ENCODE data around the gene HNRNPAB. TPM values are rescaled to one million over a fixed set of nuclear protein-coding genes. Genes with fewer than 3 reads are reported as not detected.
"Not testable (repeated sequence)": the region's sequence is repeated elsewhere in the genome, so short reads cannot be mapped to it uniquely, and the experiment has no call there.

HNRNPAB gene
- total and polyA plus RNA-seq, 3 donors from 2014 or later, result 63.1 to 71.0 (median 66.2) TPM

GRCh38 chr5:178192787-178193186, 11.5 kb upstream of the HNRNPAB start:
- H3K27ac ChIP-seq, result no peak overlapping the region
- no peak for DNase-seq
- WGBS, 2 donors, result 90 to 91% methylated on average over 7 of the region's 7 CpGs
- intact Hi-C loops (cut with DNase I; ENCODE audit: low total_unique reads), result no loop called here
- no peaks in the 10 kb centered on the region for H3K36me3 ChIP-seq (ENCODE audit: low read depth, missing control alignments)
- no peaks in the 10 kb centered on the region for H3K27me3 ChIP-seq
- no peaks in the 10 kb centered on the region for H3K4me1 ChIP-seq
- H3K9me3 ChIP-seq, result no peaks in the 10 kb centered on the region
- TF ChIP-seq POLR2A (IDR thresholded peaks at IDR 0.05), result no peak
- TF ChIP-seq, protein P1, sequence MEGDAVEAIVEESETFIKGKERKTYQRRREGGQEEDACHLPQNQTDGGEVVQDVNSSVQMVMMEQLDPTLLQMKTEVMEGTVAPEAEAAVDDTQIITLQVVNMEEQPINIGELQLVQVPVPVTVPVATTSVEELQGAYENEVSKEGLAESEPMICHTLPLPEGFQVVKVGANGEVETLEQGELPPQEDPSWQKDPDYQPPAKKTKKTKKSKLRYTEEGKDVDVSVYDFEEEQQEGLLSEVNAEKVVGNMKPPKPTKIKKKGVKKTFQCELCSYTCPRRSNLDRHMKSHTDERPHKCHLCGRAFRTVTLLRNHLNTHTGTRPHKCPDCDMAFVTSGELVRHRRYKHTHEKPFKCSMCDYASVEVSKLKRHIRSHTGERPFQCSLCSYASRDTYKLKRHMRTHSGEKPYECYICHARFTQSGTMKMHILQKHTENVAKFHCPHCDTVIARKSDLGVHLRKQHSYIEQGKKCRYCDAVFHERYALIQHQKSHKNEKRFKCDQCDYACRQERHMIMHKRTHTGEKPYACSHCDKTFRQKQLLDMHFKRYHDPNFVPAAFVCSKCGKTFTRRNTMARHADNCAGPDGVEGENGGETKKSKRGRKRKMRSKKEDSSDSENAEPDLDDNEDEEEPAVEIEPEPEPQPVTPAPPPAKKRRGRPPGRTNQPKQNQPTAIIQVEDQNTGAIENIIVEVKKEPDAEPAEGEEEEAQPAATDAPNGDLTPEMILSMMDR (IDR thresholded peaks at IDR 0.05), result no peak
- no peak overlapping the region for H3K4me3 ChIP-seq

DNA sequence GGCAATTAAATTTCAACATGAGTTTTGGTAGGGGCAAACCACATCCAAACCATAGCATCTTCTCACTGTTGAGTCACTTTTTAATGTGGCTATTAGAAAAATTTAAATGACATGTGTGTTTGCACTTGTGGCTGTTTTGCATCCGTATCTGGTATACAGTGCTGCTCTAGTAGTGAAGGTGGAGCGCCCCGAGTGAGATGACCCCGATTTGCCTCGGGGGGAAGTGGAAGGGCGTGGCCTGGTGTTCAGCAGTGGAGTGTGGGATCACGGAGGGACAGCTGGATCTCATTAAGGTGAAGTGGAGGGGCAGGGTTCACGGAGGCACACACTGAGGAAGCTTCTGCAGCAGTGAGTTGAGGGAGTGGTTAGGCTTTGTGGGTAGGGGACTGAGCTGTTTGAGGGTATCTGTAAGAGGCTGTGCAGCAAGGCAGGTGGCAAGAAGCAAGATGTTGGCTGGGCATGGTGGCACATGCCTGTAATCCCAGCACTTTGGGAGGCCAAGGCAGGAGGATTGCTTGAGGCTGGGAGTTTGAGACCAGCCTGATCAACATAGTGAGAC, 11.0 kb upstream of the HNRNPAB start:
- TF ChIP-seq POLR2A (IDR thresholded peaks at IDR 0.05), result no peak
- TF ChIP-seq, protein P1 (IDR thresholded peaks at IDR 0.05), result no peak
- WGBS, 2 donors, result 77 to 84% methylated on average over 8 of the region's 8 CpGs
- H3K4me1 ChIP-seq, result no peaks in the 10 kb centered on the region
- no peak for DNase-seq
- H3K9me3 ChIP-seq, result no peaks in the 10 kb centered on the region
- no peaks in the 10 kb centered on the region for H3K27me3 ChIP-seq
- H3K36me3 ChIP-seq (ENCODE audit: low read depth, missing control alignments), result no peaks in the 10 kb centered on the region
- H3K27ac ChIP-seq, result no peak overlapping the region
- intact Hi-C loops (cut with DNase I; ENCODE audit: low total_unique reads), result no loop called here
- H3K4me3 ChIP-seq, result no peak overlapping the region

DNA sequence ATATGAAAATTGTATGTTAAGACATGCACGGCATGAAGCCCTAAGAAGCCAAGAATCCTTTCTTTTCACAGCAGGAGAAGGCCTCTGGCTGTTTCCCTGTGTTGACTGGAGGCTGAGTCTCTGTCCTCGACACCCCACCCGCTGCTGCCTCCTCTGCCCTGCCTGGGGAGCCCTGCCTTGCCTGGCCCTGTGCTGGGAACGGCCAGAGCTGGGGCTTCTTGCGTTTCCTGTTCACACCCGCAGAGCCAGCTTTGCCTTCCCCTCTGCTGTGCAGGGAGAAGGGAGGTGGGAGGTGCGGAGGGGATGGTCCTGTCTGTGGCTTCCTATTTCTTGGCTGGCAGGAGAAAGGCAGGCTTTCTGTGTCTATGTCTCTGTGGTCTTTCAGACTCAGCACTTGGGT, 10.3 kb upstream of the HNRNPAB start:
- intact Hi-C loops (cut with DNase I; ENCODE audit: low total_unique reads), result no loop called here
- Histone ChIP-seq H3K4me3 (no peak overlapping the region), H3K36me3 (ENCODE audit: low read depth, missing control alignments) (no peaks in the 10 kb centered on the region), H3K9me3 (no peaks in the 10 kb centered on the region), H3K4me1 (no peaks in the 10 kb centered on the region), H3K27ac (no peak overlapping the region), H3K27me3 (no peaks in the 10 kb centered on the region)
- TF ChIP-seq, protein P1 (IDR thresholded peaks at IDR 0.05), result no peak
- no peak for TF ChIP-seq POLR2A (IDR thresholded peaks at IDR 0.05)
- 52 to 58% methylated on average over 6 to 7 of the region's 7 CpGs for WGBS, 2 donors
- no peak for DNase-seq

GRCh38 chr5:178196281-178196812, 8.0 kb upstream of the HNRNPAB start:
- intact Hi-C loops (cut with DNase I; ENCODE audit: low total_unique reads), result no loop called here
- Histone ChIP-seq H3K4me1 (no peaks in the 10 kb centered on the region), H3K36me3 (ENCODE audit: low read depth, missing control alignments) (no peaks in the 10 kb centered on the region), H3K27me3 (no peaks in the 10 kb centered on the region), H3K27ac (no peak overlapping the region), H3K9me3 (no peaks in the 10 kb centered on the region), H3K4me3 (no peak overlapping the region)
- WGBS, 2 donors, result 88 to 89% methylated on average over 7 of the region's 7 CpGs
- DNase-seq, result no peak
- TF ChIP-seq, protein P1 (IDR thresholded peaks at IDR 0.05), result no peak
- TF ChIP-seq POLR2A (IDR thresholded peaks at IDR 0.05), result no peak

DNA sequence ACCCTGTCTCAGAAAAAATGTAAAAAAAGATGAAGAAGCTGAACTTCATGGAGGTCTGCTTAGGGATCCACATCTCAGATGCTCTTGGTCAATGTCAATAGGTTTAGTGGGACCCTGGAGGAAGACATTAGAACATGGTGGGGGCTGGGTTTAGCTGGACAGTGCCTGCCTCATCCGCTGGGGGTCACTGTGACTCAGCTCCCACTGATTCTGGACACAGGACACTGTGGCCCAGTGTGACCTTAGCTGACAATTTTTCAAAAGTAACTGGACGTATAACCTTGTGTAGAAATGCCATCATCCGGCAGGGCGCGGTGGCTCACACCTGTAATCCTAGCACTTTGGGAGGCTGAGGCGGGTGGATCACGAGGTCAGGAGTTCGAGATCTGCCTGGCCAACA, 7.3 kb upstream of the HNRNPAB start:
- Histone ChIP-seq H3K4me1 (no peaks in the 10 kb centered on the region), H3K4me3 (no peak overlapping the region), H3K9me3 (no peaks in the 10 kb centered on the region), H3K27ac (no peak overlapping the region), H3K36me3 (ENCODE audit: low read depth, missing control alignments) (no peaks in the 10 kb centered on the region), H3K27me3 (no peaks in the 10 kb centered on the region)
- DNase-seq, result no peak
- intact Hi-C loops (cut with DNase I; ENCODE audit: low total_unique reads), result no loop called here
- WGBS, 2 donors, result 83 to 89% methylated on average over 7 to 8 of the region's 8 CpGs
- TF ChIP-seq, protein P1 (IDR thresholded peaks at IDR 0.05), result no peak

DNA sequence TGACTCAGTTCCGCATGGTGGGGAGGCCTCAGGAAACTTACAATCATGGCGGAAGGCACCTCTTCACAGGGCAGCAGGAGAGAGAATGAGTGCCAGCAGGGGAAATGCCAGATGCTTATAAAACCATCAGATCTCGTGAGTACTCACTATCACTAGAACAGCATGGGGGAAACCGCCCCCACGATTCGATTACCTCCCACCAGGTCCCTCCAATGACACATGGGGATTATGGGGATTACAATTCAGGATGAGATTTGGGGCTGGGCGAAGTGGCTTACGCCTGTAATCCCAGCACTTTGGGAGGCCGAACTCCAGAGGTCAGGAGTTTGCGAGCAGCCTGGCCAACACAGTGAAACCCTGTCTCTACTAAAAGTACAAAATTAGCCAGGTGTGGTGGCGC, 6.2 kb upstream of the HNRNPAB start:
- WGBS, 2 donors, result 78 to 89% methylated on average over 10 to 11 of the region's 11 CpGs
- H3K27ac ChIP-seq; H3K4me1 ChIP-seq; intact Hi-C loops (cut with DNase I; ENCODE audit: low total_unique reads); H3K27me3 ChIP-seq; H3K9me3 ChIP-seq; H3K4me3 ChIP-seq; DNase-seq; H3K36me3 ChIP-seq (ENCODE audit: low read depth, missing control alignments): not testable (repeated sequence)

Data from testis (tissue), 3 donors.